HepG2 (cell line): Measurements from ENCODE around the gene VPS11. TPM values are rescaled to one million over a fixed set of nuclear protein-coding genes. Genes with fewer than 3 reads are reported as not detected.

ENCODE experiments used
- E2F2 ChIP-seq: sonication (generic); formaldehyde crosslinking; IDR thresholded peaks from 2 replicates; pipeline ENCODE4 v1.4.0; 2020; ENCODE audit warnings: missing genetic modification reagents, borderline replicate concordance
- MTA1 ChIP-seq: sonication (generic); formaldehyde crosslinking; IDR thresholded peaks from 2 replicates; pipeline ENCODE4 v1.4.0; 2020; ENCODE audit warnings: missing genetic modification reagents, mild to moderate bottlenecking, borderline replicate concordance
- NFE2L2 ChIP-seq: fragments of 150-350 bp; IDR thresholded peaks from 2 replicates; pipeline ENCODE4 v1.6.1; 2014; ENCODE audit warnings: low read length
- PAF1 ChIP-seq: IDR thresholded peaks from 2 replicates; pipeline ENCODE4 v1.6.1; 2016; ENCODE audit warnings: missing genetic modification reagents, missing compliant biosample characterization
- ZBTB21 ChIP-seq: sonication (generic); formaldehyde crosslinking; IDR thresholded peaks from 2 replicates; pipeline ENCODE4 v1.4.0; 2020; ENCODE audit warnings: missing genetic modification reagents
- ZBTB33 ChIP-seq: sonication (generic); formaldehyde crosslinking; IDR thresholded peaks from 2 replicates; pipeline ENCODE4 v1.4.0; 2020; ENCODE audit warnings: missing genetic modification reagents
- ZFP90 ChIP-seq: sonication (generic); formaldehyde crosslinking; IDR thresholded peaks from 2 replicates; pipeline ENCODE4 v1.8.0; 2022; ENCODE audit warnings: missing genetic modification reagents, mild to moderate bottlenecking, inconsistent platforms, borderline replicate concordance
- ZNF101 ChIP-seq: sonication (generic); formaldehyde crosslinking; IDR thresholded peaks from 2 replicates; pipeline ENCODE4 v1.4.0; 2020; ENCODE audit warnings: mild to moderate bottlenecking, low read depth, missing genetic modification reagents, borderline replicate concordance
- ZNF124 ChIP-seq: sonication (generic); formaldehyde crosslinking; IDR thresholded peaks from 2 replicates; pipeline ENCODE4 v1.4.0; 2020; ENCODE audit warnings: missing genetic modification reagents
- ZNF30 ChIP-seq: sonication (generic); formaldehyde crosslinking; IDR thresholded peaks from 2 replicates; pipeline ENCODE4 v1.5.0; 2020; ENCODE audit warnings: mild to moderate bottlenecking, missing genetic modification reagents
- ZNF549 ChIP-seq: sonication (generic); formaldehyde crosslinking; IDR thresholded peaks from 2 replicates; pipeline ENCODE4 v1.5.0; 2020; ENCODE audit warnings: missing genetic modification reagents
- ZNF558 ChIP-seq: sonication (generic); formaldehyde crosslinking; IDR thresholded peaks from 2 replicates; pipeline ENCODE4 v1.9.0; 2022; ENCODE audit warnings: mild to moderate bottlenecking, missing genetic modification reagents, borderline replicate concordance
- ZNF589 ChIP-seq: sonication (generic); formaldehyde crosslinking; conservative IDR thresholded peaks from 2 replicates; pipeline ENCODE4 v1.8.0; 2022; ENCODE audit warnings: mild to moderate bottlenecking, moderate library complexity, missing genetic modification reagents
- ZNF609 ChIP-seq: sonication (generic); formaldehyde crosslinking; IDR thresholded peaks from 2 replicates; pipeline ENCODE4 v1.4.0; 2020; ENCODE audit warnings: mild to moderate bottlenecking, missing genetic modification reagents, borderline replicate concordance
- ZNF737 ChIP-seq: sonication (generic); formaldehyde crosslinking; IDR thresholded peaks from 2 replicates; pipeline ENCODE4 v1.5.0; 2020; ENCODE audit warnings: missing genetic modification reagents, mild to moderate bottlenecking, borderline replicate concordance
- ZNF775 ChIP-seq: sonication (generic); formaldehyde crosslinking; IDR thresholded peaks from 2 replicates; pipeline ENCODE4 v1.4.0; 2020; ENCODE audit warnings: missing genetic modification reagents, mild to moderate bottlenecking, moderate library complexity, borderline replicate concordance
- ZNF883 ChIP-seq: sonication (generic); formaldehyde crosslinking; IDR thresholded peaks from 2 replicates; pipeline ENCODE4 v1.5.1; 2020; ENCODE audit warnings: mild to moderate bottlenecking, missing genetic modification reagents; ENCODE audit errors: not compliant biosample characterization
- polyA plus RNA-seq, 8 experiments: library from polyadenylated mRNA; depleted of rRNA in 3 of 8; stranded (reverse) in 7 of 8; unstranded in 1 of 8; fragments of >200 nt; fragmentation: Illumina TruSeq in 4 of 8; extraction: Trizol in 4 of 8; gene quantifications; 2 replicates each; pipeline versions ENCODE4 v1.2.1 to v1.2.3, GENCODE V29; 2011 to 2016; ENCODE audit warnings: low read depth in 4 of 8, missing spikeins in 1 of 8, mixed read lengths in 1 of 8; ENCODE audit not compliant: insufficient read depth in 1 of 8
- total RNA-seq, 5 experiments: library from RNA; depleted of rRNA; stranded (reverse); fragments of >200 nt; fragmentation: Illumina TruSeq; extraction: Trizol; gene quantifications; 2 replicates each; pipeline ENCODE4 v1.2.3, GENCODE V29; 2016; ENCODE audit warnings: low read depth in 1 of 5
- TF ChIP-seq, protein P1 (sequence below): sonication (generic); formaldehyde crosslinking; IDR thresholded peaks from 2 replicates; pipeline ENCODE4 v1.4.0; 2020; ENCODE audit warnings: missing genetic modification reagents
- TF ChIP-seq, protein P2 (sequence below): sonication (generic); formaldehyde crosslinking; IDR thresholded peaks from 2 replicates; pipeline ENCODE4 v1.5.0; 2020; ENCODE audit warnings: missing genetic modification reagents

The VPS11 gene
- total and polyA plus RNA-seq, 2 of the 13 experiments (the other 11 are each of a cell fraction or from before 2014, with no cell fraction given) = 13.7 to 21.6 TPM

GRCh38 chr11:119101759-119102423 lies 34.3 kb downstream of the VPS11 start, which contains the start of gene DPAGT1 (continued):
- TF ChIP-seq, protein P1, sequence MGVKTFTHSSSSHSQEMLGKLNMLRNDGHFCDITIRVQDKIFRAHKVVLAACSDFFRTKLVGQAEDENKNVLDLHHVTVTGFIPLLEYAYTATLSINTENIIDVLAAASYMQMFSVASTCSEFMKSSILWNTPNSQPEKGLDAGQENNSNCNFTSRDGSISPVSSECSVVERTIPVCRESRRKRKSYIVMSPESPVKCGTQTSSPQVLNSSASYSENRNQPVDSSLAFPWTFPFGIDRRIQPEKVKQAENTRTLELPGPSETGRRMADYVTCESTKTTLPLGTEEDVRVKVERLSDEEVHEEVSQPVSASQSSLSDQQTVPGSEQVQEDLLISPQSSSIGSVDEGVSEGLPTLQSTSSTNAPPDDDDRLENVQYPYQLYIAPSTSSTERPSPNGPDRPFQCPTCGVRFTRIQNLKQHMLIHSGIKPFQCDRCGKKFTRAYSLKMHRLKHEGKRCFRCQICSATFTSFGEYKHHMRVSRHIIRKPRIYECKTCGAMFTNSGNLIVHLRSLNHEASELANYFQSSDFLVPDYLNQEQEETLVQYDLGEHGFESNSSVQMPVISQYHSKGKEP = no peak
- TF ChIP-seq ZBTB33 = no peak
- no peak for TF ChIP-seq ZNF549
- no peak for TF ChIP-seq ZNF589
- no peak for TF ChIP-seq ZNF558 (CRISPR knock-in tag)
- TF ChIP-seq ZNF30 = no peak
- TF ChIP-seq ZNF883 (CRISPR knock-in tag) = no peak
- peak; percentile 49; the same call in 1 of the 2 replicates for TF ChIP-seq ZBTB21 (CRISPR knock-in tag)
- TF ChIP-seq ZNF609 (CRISPR knock-in tag) = no peak
- TF ChIP-seq ZNF124 (CRISPR knock-in tag) = 0 out of 2 replicates have a peak, but pooled peaks have one; percentile 6
- no peak for TF ChIP-seq ZNF737 (CRISPR knock-in tag)
- TF ChIP-seq, protein P2, sequence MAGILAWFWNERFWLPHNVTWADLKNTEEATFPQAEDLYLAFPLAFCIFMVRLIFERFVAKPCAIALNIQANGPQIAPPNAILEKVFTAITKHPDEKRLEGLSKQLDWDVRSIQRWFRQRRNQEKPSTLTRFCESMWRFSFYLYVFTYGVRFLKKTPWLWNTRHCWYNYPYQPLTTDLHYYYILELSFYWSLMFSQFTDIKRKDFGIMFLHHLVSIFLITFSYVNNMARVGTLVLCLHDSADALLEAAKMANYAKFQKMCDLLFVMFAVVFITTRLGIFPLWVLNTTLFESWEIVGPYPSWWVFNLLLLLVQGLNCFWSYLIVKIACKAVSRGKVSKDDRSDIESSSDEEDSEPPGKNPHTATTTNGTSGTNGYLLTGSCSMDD = no peak
- TF ChIP-seq E2F2 (CRISPR knock-in tag) = no peak
- 0 out of 2 replicates have a peak, but pooled peaks have one; percentile 12 for TF ChIP-seq MTA1 (CRISPR knock-in tag)
- no peak; the same call in 1 of the 2 replicates for TF ChIP-seq ZFP90 (CRISPR knock-in tag)
- no peak for TF ChIP-seq ZNF101 (CRISPR knock-in tag)
- no peak for TF ChIP-seq ZNF775
- TF ChIP-seq PAF1 (CRISPR knock-in tag) = no peak
- no peak for TF ChIP-seq NFE2L2
